Measurements from ENCODE around the gene CD28. TPM values are rescaled to one million over a fixed set of nuclear protein-coding genes. Genes with fewer than 3 reads are reported as not detected.

CD28 gene
- total and polyA plus RNA-seq, 2 donors from 2014 or later = 0.37 to 4.7 TPM

DNA sequence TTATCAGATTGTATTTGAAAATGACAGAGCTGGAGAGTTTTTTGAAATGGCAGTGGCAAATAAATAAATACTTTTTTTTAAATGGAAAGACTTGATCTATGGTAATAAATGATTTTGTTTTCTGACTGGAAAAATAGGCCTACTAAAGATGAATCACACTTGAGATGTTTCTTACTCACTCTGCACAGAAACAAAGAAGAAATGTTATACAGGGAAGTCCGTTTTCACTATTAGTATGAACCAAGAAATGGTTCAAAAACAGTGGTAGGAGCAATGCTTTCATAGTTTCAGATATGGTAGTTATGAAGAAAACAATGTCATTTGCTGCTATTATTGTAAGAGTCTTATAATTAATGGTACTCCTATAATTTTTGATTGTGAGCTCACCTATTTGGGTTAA is 30.9 kb downstream of the CD28 start:
- Histone ChIP-seq H3K4me3 (ENCODE audit: low read length in 3 of 3) (no peak overlapping the region), H3K36me3 (ENCODE audit: control insufficient read depth in 2 of 3, insufficient read depth in 3 of 3, low read length in 3 of 3) (no peaks in the 10 kb centered on the region), H3K4me1 (ENCODE audit: control insufficient read depth in 2 of 3, insufficient read depth in 2 of 3, low read depth in 1 of 3, low read length in 3 of 3) (no peaks in the 10 kb centered on the region), H3K27ac (ENCODE audit: low read depth in 2 of 2, low read length in 2 of 2) (no peak overlapping the region), H3K9me3 (ENCODE audit: control insufficient read depth in 2 of 3, insufficient read depth in 1 of 3, low read length in 3 of 3) (no peaks in the 10 kb centered on the region), H3K9ac (ENCODE audit: low read length in 3 of 3) (no peak overlapping the region), H3K27me3 (ENCODE audit: control insufficient read depth, insufficient read depth, low read length) (no peaks in the 10 kb centered on the region)
- FAIRE-seq = no peak
- no peak for DNase-seq
- TF ChIP-seq, protein P1, sequence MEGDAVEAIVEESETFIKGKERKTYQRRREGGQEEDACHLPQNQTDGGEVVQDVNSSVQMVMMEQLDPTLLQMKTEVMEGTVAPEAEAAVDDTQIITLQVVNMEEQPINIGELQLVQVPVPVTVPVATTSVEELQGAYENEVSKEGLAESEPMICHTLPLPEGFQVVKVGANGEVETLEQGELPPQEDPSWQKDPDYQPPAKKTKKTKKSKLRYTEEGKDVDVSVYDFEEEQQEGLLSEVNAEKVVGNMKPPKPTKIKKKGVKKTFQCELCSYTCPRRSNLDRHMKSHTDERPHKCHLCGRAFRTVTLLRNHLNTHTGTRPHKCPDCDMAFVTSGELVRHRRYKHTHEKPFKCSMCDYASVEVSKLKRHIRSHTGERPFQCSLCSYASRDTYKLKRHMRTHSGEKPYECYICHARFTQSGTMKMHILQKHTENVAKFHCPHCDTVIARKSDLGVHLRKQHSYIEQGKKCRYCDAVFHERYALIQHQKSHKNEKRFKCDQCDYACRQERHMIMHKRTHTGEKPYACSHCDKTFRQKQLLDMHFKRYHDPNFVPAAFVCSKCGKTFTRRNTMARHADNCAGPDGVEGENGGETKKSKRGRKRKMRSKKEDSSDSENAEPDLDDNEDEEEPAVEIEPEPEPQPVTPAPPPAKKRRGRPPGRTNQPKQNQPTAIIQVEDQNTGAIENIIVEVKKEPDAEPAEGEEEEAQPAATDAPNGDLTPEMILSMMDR (IDR thresholded peaks at IDR 0.05; ENCODE audit: borderline replicate concordance, extremely low read depth, insufficient read depth) = no peak
- intact Hi-C loops (cut with DNase I) = no loop called here

- Histone ChIP-seq H3K4me3 (ENCODE audit: low read length in 3 of 3) (no peak overlapping the region), H3K9me3 (ENCODE audit: control insufficient read depth in 2 of 3, insufficient read depth in 1 of 3, low read length in 3 of 3) (no peaks in the 10 kb centered on the region), H3K4me1 (ENCODE audit: control insufficient read depth in 2 of 3, insufficient read depth in 2 of 3, low read depth in 1 of 3, low read length in 3 of 3) (no peaks in the 10 kb centered on the region), H3K27me3 (ENCODE audit: control insufficient read depth, insufficient read depth, low read length) (no peaks in the 10 kb centered on the region), H3K9ac (ENCODE audit: low read length in 3 of 3) (no peak overlapping the region), H3K36me3 (ENCODE audit: control insufficient read depth in 2 of 3, insufficient read depth in 3 of 3, low read length in 3 of 3) (no peaks in the 10 kb centered on the region), H3K27ac (ENCODE audit: low read depth in 2 of 2, low read length in 2 of 2) (no peak overlapping the region)
- TF ChIP-seq, protein P1 (IDR thresholded peaks at IDR 0.05; ENCODE audit: borderline replicate concordance, extremely low read depth, insufficient read depth) = no peak
- DNase-seq (no peak), FAIRE-seq (no peak)
- intact Hi-C loops (cut with DNase I) = no loop called here
These were observed 32.9 kb downstream of the CD28 start for GRCh38 chr2:203739351-203739750.

DNA sequence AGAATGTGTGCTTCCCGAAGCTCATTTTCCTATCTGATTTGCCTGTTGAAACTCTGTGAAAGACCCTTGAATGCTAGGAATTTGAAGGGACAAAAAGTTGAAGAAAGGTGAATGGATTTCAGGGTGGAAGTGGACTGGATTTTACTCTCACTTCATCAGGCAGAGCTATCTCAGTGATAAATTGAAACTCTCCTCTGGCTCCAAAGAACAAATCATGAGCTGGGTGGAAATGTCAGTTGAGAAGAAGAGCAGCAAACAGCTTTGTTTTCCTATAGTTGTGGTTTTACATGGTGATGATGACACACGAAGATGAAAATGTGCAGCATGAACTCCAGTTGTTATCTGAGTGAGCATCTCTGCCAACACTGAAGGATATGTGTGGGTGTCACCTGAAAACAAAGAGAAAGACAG is 34.4 kb downstream of the CD28 start:
- Histone ChIP-seq H3K27ac (ENCODE audit: low read depth in 2 of 2, low read length in 2 of 2) (no peak overlapping the region), H3K4me3 (ENCODE audit: low read length in 3 of 3) (no peak overlapping the region), H3K27me3 (ENCODE audit: control insufficient read depth, insufficient read depth, low read length) (no peaks in the 10 kb centered on the region), H3K9me3 (ENCODE audit: control insufficient read depth in 2 of 3, insufficient read depth in 1 of 3, low read length in 3 of 3) (no peaks in the 10 kb centered on the region), H3K36me3 (ENCODE audit: control insufficient read depth in 2 of 3, insufficient read depth in 3 of 3, low read length in 3 of 3) (no peaks in the 10 kb centered on the region), H3K9ac (ENCODE audit: low read length in 3 of 3) (no peak overlapping the region), H3K4me1 (ENCODE audit: control insufficient read depth in 2 of 3, insufficient read depth in 2 of 3, low read depth in 1 of 3, low read length in 3 of 3) (no peaks in the 10 kb centered on the region)
- FAIRE-seq = no peak
- DNase-seq = no peak
- TF ChIP-seq, protein P1 (IDR thresholded peaks at IDR 0.05; ENCODE audit: borderline replicate concordance, extremely low read depth, insufficient read depth) = no peak
- intact Hi-C loops (cut with DNase I) = no loop called here

GRCh38 chr2:203741566-203741965 is 35.1 kb downstream of the CD28 start:
- TF ChIP-seq, protein P1 (IDR thresholded peaks at IDR 0.05; ENCODE audit: borderline replicate concordance, extremely low read depth, insufficient read depth) = no peak
- intact Hi-C loops (cut with DNase I) = no loop called here
- Histone ChIP-seq H3K9me3 (ENCODE audit: control insufficient read depth in 2 of 3, insufficient read depth in 1 of 3, low read length in 3 of 3) (no peaks in the 10 kb centered on the region), H3K4me3 (ENCODE audit: low read length in 3 of 3) (no peak overlapping the region), H3K4me1 (ENCODE audit: control insufficient read depth in 2 of 3, insufficient read depth in 2 of 3, low read depth in 1 of 3, low read length in 3 of 3) (no peaks in the 10 kb centered on the region), H3K27me3 (ENCODE audit: control insufficient read depth, insufficient read depth, low read length) (no peaks in the 10 kb centered on the region), H3K36me3 (ENCODE audit: control insufficient read depth in 2 of 3, insufficient read depth in 3 of 3, low read length in 3 of 3) (no peaks in the 10 kb centered on the region), H3K27ac (ENCODE audit: low read depth in 2 of 2, low read length in 2 of 2) (no peak overlapping the region), H3K9ac (ENCODE audit: low read length in 3 of 3) (no peak overlapping the region)
- no peak for DNase-seq
- no peak for FAIRE-seq

All from kidney (tissue), 14 donors.